GM12801 (cell line): Measurements from ENCODE around the gene PRDM16.

ENCODE experiments used
- TF ChIP-seq, protein P1 (sequence below): IDR thresholded peaks from one replicate; pipeline ENCODE4 v1.5.1; 2011; ENCODE audit warnings: control low read depth; ENCODE audit not compliant: insufficient read length; ENCODE audit errors: extremely low read depth

The PRDM16 gene

DNA sequence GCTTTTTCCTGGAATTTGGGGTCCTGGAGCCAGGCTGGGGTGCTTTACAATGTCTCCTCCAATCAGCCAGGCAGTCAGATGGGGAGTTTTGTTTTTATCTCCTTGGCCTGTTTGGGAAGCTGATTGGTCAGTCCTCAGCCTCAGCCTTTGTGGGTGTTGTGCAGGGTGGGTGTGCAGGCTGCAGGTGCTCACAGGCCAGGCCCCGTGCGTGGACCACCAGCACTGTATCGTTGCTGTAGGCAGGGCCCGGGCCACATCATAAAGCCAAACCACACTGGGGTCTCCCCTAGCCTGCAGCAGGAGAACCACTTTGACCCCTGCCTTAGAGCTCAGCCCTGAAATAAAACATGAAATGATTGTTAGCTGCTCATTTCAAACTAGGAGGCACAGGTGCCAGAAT, 8.6 kb downstream of the PRDM16 start:
- TF ChIP-seq, protein P1, sequence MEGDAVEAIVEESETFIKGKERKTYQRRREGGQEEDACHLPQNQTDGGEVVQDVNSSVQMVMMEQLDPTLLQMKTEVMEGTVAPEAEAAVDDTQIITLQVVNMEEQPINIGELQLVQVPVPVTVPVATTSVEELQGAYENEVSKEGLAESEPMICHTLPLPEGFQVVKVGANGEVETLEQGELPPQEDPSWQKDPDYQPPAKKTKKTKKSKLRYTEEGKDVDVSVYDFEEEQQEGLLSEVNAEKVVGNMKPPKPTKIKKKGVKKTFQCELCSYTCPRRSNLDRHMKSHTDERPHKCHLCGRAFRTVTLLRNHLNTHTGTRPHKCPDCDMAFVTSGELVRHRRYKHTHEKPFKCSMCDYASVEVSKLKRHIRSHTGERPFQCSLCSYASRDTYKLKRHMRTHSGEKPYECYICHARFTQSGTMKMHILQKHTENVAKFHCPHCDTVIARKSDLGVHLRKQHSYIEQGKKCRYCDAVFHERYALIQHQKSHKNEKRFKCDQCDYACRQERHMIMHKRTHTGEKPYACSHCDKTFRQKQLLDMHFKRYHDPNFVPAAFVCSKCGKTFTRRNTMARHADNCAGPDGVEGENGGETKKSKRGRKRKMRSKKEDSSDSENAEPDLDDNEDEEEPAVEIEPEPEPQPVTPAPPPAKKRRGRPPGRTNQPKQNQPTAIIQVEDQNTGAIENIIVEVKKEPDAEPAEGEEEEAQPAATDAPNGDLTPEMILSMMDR: no peak

DNA sequence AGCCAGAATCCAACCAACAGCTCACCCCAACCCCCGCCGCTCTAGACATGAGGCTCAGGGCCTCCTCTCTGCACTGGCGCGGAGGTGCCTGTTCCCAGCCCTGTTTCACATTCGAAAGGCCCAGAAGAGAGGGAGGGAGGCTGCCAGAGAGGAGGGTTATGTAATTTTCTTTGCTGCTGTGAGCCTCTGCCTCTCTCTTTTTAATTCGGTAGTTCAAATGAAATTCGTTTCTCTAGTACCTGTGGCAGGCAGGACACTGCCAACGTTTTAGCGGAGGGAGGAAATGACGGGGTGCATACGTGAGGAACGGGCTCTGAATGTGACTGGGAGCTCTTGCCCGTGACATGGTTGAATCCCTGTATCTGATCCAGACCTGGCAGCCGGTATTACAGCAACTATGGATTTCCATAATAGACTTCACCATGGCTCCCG, 9.4 kb downstream of the PRDM16 start:
- TF ChIP-seq, protein P1: no peak

DNA sequence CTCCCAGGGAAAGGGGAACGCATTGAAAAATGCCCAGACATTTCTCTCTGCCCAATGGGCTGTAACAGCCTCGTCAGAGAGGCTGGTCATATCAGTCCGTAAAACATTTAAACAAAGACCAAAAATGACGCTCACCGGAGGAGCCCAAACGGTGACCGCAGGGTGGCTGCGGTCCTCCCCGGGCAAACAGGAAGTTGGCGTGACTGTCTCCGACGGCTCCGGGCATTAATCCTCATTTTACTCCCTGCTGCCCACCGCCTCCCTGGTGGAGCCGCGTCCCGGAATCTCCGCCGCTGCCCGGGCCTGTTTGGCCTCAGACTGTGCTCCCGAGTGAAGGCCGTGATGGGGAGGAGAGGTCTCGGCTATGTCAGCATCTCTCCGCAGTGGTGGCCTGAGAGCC, 9.9 kb downstream of the PRDM16 start:
- TF ChIP-seq, protein P1: no peak

DNA sequence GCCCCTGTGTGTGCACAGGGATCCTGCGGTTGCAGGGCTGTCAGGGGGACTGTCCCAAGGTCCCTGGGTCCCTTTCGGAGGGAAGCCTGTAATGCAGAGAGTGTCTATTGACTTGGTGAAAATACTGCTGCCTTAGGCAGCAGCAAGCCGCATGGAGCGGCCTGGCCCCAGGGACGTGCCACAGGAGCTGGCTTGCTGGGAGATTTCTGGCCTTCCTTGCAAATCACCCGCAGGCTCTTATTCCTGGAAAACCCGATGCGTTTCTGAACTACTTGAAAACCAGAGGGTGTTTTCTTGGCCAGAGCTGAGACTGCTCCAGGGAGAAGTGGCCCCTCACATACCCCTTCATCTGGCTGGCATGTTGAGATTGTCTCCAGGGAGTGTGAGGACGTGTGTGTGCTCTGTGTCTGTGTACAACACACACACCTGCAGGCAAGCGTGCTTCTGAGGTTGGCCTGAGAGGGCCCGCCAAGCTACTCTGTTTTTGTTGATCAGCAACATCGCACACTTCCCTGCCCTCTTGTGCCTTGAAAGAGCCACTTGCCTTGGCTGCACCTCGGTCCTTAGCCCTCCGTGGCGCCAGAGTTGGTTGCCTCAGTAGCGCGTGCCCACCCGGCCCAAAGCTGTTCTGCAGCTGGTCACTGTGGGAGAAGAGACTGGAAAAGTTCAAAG, 10.5 kb downstream of the PRDM16 start:
- TF ChIP-seq, protein P1: no peak

DNA sequence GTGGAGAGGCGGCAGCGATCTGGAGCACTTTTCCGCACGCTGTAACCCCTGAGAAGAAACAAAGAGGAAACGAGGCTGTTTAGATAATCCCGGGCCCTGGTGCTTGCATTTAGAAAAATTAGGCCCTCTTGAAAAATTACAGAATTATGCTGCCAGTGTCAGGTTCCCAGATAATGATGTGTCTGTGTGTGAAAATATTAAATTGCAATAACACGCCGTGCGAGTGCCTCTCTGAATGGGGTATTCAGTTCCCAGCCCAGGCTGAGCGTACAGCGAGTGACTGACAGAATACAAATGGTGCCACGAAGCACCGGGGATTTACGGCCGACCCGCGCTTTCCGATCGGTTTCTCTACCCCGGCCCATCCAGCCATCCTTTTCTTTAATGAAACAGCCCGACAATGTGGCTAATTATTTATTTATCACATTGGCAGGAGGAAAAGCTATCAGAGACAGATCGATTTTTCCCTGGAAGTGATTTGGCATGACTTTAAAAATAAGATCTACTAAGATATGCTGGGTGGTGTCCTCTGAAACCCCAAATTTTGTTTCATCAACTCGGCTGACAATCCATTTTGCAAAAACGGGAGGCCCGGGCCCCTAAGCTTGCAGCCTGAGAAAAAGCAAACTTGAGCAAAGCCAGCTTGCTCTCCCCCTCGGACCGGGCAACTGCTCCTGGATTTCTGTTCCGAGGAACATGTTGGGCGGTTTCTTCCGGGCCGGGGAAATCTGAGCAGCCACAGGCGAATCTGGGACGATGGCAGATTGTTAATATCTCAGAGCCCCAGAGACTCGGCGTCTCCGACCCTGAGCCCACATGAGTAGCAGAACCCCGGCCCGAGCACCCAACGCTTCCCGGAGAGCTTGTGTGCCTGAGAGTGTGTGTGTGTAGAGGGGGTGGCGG, 11.3 kb downstream of the PRDM16 start:
- TF ChIP-seq, protein P1: no peak

DNA sequence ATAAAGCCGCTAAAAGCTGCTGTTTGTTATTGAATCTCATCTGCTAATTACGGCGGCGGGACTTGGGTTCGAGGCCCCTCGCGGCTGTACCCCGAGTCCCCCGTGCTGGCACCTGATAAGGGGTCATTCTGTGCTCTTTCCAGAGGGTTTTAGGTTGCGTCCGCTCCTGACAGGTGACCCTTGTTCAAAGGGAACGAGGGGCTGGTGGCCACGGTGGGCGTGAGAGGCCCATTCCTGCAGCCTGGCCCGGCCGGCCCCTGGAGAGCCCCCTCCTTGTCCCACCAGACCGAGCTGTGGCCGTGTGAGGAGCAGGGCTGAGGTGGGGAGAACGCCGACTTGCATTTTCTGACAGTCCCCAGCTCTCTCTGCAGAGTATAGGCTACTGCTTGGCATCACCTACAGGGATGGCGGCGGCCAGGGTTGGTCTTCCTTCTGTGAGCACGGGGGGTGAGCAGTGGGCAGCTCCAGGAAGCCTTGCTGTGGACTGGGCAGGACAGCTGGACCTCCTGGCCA, 12.2 kb downstream of the PRDM16 start:
- TF ChIP-seq, protein P1: no peak

DNA sequence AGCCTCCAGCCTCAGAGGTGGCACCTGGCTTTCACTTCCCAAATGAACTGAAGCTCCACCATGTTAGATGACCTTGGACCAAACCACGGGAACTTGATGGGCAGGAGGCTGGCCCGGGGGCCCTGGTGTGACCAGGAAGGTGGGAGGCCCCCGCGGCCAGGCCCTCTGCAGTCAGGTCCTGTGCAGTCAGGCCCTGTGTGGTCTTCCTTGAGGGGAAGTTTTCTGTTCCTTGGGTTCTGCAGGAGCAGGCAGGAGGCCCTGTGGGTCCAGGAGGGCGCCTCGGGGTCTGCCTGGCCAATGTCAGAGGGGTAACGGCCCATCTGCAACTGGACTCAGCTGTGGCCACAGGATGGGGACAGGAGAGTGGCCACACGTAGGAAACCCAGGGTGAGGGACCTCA, 13.0 kb downstream of the PRDM16 start:
- TF ChIP-seq, protein P1: no peak
